ENCODE results near the gene CDA.

The CDA gene

GRCh38 chr1:20560966-20561365, 27.9 kb upstream of the CDA start:
- Histone ChIP-seq H3K9me2 (replicated peaks; ENCODE audit: control insufficient read depth, low read length) (no peaks in the 10 kb centered on the region), H3K79me2 (ENCODE audit: control insufficient read depth, low read length) (no peaks in the 10 kb centered on the region), H3K4me2 (ENCODE audit: low read length) (no peak overlapping the region), H3K27me3 (ENCODE audit: control insufficient read depth, low read length) (no peaks in the 10 kb centered on the region; the same call in 1 of the 2 replicates), H3K27ac (ENCODE audit: low read depth, low read length) (no peak overlapping the region), H3F3A (ENCODE audit: control insufficient read depth, insufficient read depth) (no peaks in the 10 kb centered on the region), H3K36me3 (ENCODE audit: control insufficient read depth, low read length) (no peaks in the 10 kb centered on the region), H3K4me3 (ENCODE audit: low read length) (no peak overlapping the region), H4K20me1 (ENCODE audit: control insufficient read depth, insufficient read depth, low read depth, low read length) (no peaks in the 10 kb centered on the region), H3K4me1 (ENCODE audit: control insufficient read depth, low read length) (no peaks in the 10 kb centered on the region), H3K9me3 (ENCODE audit: control insufficient read depth, insufficient read depth, low read length) (no peaks in the 10 kb centered on the region)
- TF ChIP-seq EZH2phosphoT487 (IDR thresholded peaks at IDR 0.05; ENCODE audit: borderline replicate concordance, low read length): no peak
- TF ChIP-seq, protein P1, sequence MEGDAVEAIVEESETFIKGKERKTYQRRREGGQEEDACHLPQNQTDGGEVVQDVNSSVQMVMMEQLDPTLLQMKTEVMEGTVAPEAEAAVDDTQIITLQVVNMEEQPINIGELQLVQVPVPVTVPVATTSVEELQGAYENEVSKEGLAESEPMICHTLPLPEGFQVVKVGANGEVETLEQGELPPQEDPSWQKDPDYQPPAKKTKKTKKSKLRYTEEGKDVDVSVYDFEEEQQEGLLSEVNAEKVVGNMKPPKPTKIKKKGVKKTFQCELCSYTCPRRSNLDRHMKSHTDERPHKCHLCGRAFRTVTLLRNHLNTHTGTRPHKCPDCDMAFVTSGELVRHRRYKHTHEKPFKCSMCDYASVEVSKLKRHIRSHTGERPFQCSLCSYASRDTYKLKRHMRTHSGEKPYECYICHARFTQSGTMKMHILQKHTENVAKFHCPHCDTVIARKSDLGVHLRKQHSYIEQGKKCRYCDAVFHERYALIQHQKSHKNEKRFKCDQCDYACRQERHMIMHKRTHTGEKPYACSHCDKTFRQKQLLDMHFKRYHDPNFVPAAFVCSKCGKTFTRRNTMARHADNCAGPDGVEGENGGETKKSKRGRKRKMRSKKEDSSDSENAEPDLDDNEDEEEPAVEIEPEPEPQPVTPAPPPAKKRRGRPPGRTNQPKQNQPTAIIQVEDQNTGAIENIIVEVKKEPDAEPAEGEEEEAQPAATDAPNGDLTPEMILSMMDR (IDR thresholded peaks at IDR 0.05; ENCODE audit: low read depth, low read length, poor library complexity, severe bottlenecking): no peak

DNA sequence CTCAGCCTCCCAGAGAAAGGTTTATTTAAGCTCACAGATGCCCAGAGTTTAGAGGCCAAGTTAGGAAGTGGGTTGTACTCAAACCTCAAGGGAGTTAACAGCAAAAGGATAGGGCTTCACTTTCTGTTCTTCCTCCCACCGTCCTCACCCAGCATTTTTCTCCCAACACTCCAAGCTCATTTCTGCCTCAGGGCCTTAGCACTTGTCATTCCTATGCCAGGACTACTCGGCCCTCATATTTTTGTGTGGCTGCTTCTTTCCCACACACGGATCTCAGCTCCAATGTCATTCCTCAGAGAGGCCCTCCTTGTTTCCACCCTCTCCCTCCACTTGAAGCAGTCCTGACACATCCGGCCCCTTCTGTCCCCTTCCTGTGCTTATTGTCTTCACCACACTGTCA, 23.7 kb upstream of the CDA start:
- H3K4me1 ChIP-seq (ENCODE audit: control insufficient read depth, low read length): no peaks in the 10 kb centered on the region
- no peak for TF ChIP-seq EZH2phosphoT487 (IDR thresholded peaks at IDR 0.05; ENCODE audit: borderline replicate concordance, low read length)
- TF ChIP-seq, protein P1 (IDR thresholded peaks at IDR 0.05; ENCODE audit: low read depth, low read length, poor library complexity, severe bottlenecking): no peak

GRCh38 chr1:20569523-20570098, 19.3 kb upstream of the CDA start:
- Histone ChIP-seq H3K79me2 (ENCODE audit: control insufficient read depth, low read length) (no peaks in the 10 kb centered on the region), H3F3A (ENCODE audit: control insufficient read depth, insufficient read depth) (no peaks in the 10 kb centered on the region), H3K4me2 (ENCODE audit: low read length) (no peak overlapping the region), H3K36me3 (ENCODE audit: control insufficient read depth, low read length) (no peaks in the 10 kb centered on the region), H3K4me3 (ENCODE audit: low read length) (no peak overlapping the region), H3K9me3 (ENCODE audit: control insufficient read depth, insufficient read depth, low read length) (no peaks in the 10 kb centered on the region), H3K27ac (ENCODE audit: low read depth, low read length) (no peak overlapping the region), H3K9me2 (replicated peaks; ENCODE audit: control insufficient read depth, low read length) (no peaks in the 10 kb centered on the region), H3K4me1 (ENCODE audit: control insufficient read depth, low read length) (peaks cover 5% of the 10 kb centered on the region; the same call in 1 of the 2 replicates), H4K20me1 (ENCODE audit: control insufficient read depth, insufficient read depth, low read depth, low read length) (no peaks in the 10 kb centered on the region), H3K27me3 (ENCODE audit: control insufficient read depth, low read length) (peaks cover 6% of the 10 kb centered on the region; the same call in 1 of the 2 replicates)
- TF ChIP-seq, protein P1 (IDR thresholded peaks at IDR 0.05; ENCODE audit: low read depth, low read length, poor library complexity, severe bottlenecking): no peak
- TF ChIP-seq EZH2phosphoT487 (IDR thresholded peaks at IDR 0.05; ENCODE audit: borderline replicate concordance, low read length): no peak

More for the DNA sequence above, 23.7 kb upstream of the CDA start:
- Histone ChIP-seq H3K27me3 (ENCODE audit: control insufficient read depth, low read length) (no peaks in the 10 kb centered on the region; the same call in 1 of the 2 replicates), H3K79me2 (ENCODE audit: control insufficient read depth, low read length) (no peaks in the 10 kb centered on the region), H3K9me2 (replicated peaks; ENCODE audit: control insufficient read depth, low read length) (no peaks in the 10 kb centered on the region), H3K27ac (ENCODE audit: low read depth, low read length) (no peak overlapping the region), H4K20me1 (ENCODE audit: control insufficient read depth, insufficient read depth, low read depth, low read length) (no peaks in the 10 kb centered on the region), H3K9me3 (ENCODE audit: control insufficient read depth, insufficient read depth, low read length) (no peaks in the 10 kb centered on the region), H3K4me3 (ENCODE audit: low read length) (no peak overlapping the region), H3K36me3 (ENCODE audit: control insufficient read depth, low read length) (no peaks in the 10 kb centered on the region), H3K4me2 (ENCODE audit: low read length) (no peak overlapping the region), H3F3A (ENCODE audit: control insufficient read depth, insufficient read depth) (no peaks in the 10 kb centered on the region)

Data from DOHH2 (cell line).